Stimulated activated CD8-positive, alpha-beta memory T cell treated with anti-CD3 and anti-CD28 coated beads, Interleukin-4, amount 100 ng/mL, for 4 hours (primary cell): ENCODE data around the gene HHIPL2.
"Not testable (repeated sequence)": the region's sequence is repeated elsewhere in the genome, so short reads cannot be mapped to it uniquely, and the experiment has no call there.

Source experiments
- DNase-seq, 2 donors: peaks; one replicate each; pipeline ENCODE4 v3.0.0-alpha.2; 2020; ENCODE audit warnings: low read depth in 2 of 2, low spot score in 1 of 2

HHIPL2 gene

DNA sequence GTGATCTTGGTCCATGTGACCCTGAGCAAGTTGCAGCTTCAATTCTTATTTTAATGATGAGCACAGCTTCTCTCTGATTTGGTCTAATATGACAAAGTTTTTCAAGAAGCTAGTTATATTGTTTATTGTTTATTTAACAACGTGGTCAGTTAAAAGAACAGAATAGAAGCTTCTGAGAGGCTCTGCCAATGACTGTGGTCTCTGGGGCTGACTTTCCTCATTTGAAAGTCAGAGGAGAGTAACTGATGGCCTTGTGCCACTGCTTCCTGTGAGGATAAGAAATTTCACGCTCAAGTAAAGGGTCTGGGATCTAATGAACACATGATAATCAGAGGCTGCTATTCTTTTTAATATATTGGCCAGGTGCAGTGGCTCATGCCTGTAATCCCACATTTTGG is 7.3 kb downstream of the HHIPL2 start:
- DNase-seq: no peak

- DNase-seq: no peak
Measured at GRCh38 chr1:222539951-222540597, 7.8 kb downstream of the HHIPL2 start.

GRCh38 chr1:222535455-222535854 is 12.4 kb downstream of the HHIPL2 start:
- no peak for DNase-seq

DNA sequence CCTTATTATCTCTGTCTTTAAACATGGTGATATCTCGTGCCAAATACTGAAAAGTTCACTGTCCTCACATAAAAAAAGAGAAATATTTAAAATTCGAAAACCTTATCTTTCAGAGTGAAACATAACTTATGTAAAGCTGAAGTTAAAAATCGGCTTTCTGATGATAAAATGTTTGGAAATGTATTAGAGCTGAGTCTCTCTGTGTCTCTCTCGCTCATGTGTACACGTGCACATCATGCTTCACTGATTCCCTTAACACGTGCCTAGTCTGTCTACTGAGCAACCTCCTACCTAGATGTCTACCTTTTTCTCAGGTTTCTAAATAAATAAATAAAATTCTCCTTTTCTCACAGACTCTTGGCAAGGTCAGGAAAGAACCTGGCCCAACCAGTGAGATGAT is 17.1 kb downstream of the HHIPL2 start:
- no peak for DNase-seq

GRCh38 chr1:222529916-222530315 is 18.0 kb downstream of the HHIPL2 start:
- DNase-seq: no peak

DNA sequence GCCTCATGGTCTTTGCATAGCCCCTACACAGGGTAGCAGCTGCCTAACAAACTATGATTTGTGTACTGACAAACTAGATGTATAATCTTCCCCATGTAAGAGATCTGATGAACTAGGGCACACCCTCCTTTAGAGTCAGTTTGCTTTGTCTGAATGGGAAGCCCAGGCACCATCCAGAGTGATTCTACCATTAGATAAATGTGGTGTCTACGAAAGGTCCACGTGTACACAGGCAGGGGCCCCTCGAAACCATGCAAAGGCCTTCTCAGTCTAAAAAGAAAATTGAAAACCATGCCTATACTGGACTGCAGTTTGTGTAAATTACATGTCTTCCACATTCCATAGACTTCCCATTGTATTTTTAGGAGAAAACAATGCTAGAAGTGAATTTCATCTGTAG is 18.7 kb downstream of the HHIPL2 start:
- no peak for DNase-seq

DNA sequence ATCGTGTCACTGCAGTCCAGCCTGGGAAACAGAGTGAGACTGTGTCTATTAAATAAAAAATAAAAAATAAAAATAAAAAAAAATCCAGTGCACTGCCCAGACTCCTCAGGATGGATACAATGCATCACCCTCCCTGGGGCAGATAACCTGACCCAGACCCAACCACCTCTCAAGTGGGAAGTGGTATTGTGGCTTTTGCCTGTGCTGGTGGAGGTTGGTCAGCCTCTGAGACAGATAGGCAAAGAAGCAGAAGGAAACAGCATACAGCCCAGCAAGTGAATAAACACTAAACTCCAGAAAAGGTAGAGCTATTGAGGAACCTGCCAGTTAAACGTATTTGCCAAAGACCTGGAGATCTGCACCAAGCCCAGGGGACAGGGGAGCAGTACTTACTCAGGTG is 22.0 kb downstream of the HHIPL2 start:
- no peak for DNase-seq

DNA sequence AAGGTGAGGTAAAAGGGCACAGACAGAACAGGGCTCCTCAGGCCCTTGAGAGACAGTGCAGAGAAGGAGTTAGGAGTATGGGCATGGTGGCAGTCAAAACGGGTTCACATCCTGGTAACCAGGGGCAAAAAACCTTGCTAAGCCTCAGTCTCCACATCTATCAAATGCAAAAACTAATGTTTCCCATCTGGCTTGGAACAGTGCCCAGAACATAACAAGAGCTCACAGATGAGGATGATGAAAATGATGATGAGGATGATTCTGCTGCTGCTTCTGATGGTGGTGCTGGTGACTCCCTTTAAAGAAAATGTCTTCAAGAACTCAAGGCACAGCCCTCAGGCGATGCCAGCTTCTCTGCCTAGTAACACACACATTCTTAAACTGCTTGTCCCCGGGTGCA is 24.1 kb downstream of the HHIPL2 start:
- no peak for DNase-seq

DNA sequence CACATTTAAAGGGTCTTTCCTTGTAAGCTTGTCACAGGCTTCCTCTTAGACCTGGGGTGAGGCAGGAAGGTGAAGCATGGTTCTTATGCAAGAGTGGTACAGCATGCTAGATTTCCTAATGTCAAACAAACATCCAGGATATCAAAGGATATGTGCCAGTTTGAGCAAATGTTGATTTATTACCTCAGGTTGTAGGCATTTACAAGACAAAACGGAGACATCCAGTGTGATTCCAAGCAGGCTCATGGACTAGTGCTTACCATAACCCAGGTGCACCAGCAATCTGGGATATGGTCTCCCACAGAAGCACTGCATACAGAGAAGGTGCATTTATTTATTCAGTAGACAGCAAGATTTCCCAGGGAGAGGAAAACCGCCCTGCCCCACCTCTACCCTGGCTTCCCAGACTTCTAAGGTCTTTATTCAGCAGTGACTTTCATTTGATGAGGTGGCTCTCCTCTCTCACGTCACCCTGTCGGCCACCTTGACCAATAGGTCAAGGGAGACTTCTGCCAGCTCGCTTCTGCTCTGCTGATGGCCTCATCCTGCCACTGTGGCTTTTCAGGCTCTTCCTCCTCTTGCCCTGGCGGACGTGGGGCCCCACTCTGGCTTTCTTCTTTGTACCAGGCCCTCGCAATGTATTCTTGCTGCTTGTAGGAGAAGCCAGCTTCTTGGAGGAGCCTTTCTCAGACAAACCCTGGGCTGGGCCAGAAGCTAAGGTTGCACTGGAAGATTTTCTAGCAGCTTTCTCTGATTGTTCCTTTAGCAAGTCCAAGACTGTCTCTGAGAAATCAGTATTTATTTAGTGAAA is 25.6 kb downstream of the HHIPL2 start:
- no peak for DNase-seq

- no peak for DNase-seq
Measured at GRCh38 chr1:222521299-222522104, 26.4 kb downstream of the HHIPL2 start.

DNA sequence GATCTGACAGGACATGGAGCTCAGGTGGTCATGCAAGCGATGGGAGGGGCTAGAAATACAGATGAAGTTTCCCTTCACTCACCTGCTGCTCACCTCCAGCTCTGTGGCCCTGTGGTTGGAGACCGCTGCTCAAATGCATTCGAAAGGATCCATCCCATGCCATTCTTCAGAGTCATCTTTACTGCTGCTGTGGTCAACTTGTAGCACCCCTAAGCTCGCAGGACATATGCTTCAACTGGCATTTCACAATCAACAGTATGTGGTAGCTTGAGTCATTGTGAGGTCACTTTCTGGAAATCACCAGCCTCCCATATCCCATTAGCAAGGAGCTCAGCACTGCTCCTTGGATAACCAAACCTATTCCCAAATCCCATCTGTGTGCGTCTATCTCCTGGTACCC is 58.4 kb downstream of the HHIPL2 start:
- DNase-seq: not testable (repeated sequence)

DNA sequence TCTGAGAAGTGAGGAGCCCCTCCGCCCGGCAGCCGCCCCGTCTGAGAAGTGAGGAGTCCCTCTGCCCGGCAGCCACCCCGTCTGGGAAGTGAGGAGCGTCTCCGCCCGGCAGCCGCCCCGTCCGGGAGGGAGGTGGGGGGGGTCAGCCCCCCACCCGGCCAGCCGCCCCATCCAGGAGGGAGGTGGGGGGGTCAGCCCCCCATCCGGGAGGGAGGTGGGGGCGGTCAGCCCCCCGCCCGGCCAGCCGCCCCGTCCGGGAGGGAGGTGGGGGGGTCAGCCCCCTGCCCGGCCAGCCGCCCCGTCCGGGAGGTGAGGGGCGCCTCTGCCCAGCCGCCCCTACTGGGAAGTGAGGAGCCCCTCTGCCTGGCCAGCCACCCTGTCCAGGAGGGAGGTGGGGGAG is 60.1 kb downstream of the HHIPL2 start:
- DNase-seq: not testable (repeated sequence)

DNA sequence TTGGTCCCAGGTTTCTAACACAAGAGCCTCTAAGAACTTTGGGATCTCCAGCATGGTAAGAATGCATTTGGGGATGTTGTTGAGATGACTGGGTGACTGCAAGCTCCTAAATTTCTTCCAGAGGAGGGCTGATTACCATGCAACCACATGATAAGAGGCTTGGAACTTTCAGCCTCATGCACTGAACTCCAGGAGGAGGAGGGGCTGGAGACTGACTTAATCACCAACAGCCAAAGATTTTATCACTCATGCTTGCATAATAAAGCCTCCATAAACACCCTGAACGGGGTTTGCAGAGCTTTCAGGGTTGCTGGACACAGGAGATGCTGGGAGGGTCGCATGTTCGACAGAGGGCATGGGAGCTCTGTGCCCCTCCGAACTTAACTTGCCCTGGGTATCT is 63.9 kb downstream of the HHIPL2 start:
- DNase-seq: not testable (repeated sequence)

DNA sequence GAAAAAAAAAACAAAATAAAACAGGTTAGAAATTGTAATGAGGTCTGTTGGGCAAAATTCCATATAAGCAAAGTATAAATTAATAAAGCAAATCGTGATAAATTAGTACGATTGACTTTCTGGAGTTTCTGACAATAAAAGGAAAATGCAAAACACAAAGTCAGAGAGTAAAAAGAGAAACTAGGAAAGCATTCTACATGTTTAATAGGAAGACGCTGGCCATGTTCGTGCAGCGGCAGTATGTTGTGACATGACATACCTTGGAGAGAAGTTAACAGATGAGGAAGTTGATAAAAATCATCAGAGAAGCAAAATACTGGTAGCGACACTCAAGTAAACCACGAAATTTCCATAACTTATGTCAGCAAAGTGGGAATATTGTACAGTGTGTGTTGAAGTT is 68.3 kb downstream of the HHIPL2 start:
- not testable (repeated sequence) for DNase-seq

- DNase-seq: not testable (repeated sequence)
Measured at GRCh38 chr1:222476436-222476835, 71.5 kb downstream of the HHIPL2 start.

DNA sequence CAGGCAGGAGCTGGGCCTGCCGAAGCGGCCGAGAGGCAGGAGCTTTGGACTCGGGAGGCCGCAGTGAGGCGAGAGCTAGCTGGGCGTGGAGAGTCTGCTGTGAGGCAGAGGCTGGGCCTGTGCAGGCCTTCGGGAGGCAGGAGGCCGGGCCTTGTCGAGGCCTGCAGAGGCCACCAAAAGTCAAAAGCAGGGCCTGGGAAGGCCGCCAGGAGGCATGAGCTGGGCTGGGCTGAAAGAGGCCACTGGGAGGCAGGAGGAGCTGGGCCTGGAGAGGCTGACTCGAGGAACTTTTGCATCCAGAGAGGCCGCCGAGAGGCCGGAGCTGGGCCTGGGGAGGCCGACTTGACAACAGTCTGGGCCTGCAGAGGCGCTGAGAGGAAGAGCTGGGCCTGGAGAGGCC is 74.2 kb downstream of the HHIPL2 start:
- not testable (repeated sequence) for DNase-seq

GRCh38 chr1:222472776-222473540 is 74.9 kb downstream of the HHIPL2 start:
- DNase-seq: not testable (repeated sequence)
